Trophoblast cell (in vitro differentiated cells and primary cell): ENCODE data around the gene RAB27A.

Experiments used
- DNase-seq, 2 donors: peaks; one replicate each; pipeline ENCODE4 v3.0.0-alpha.2; 2016
- H2AFZ ChIP-seq: 2 replicates; pipeline ENCODE4 v1.6.1; 2013; ENCODE audit warnings: low read length, moderate library complexity, mild to moderate bottlenecking; ENCODE audit not compliant: insufficient read depth, poor library complexity
- H2AK5ac ChIP-seq: 2 replicates; pipeline ENCODE4 v1.6.1; 2013; ENCODE audit warnings: mild to moderate bottlenecking, low read length
- H2BK120ac ChIP-seq: 2 replicates; pipeline ENCODE4 v1.6.1; 2013; ENCODE audit warnings: low read length, mild to moderate bottlenecking, moderate library complexity; ENCODE audit not compliant: insufficient read depth, poor library complexity
- H2BK12ac ChIP-seq: 2 replicates; pipeline ENCODE4 v1.6.1; 2013; ENCODE audit warnings: mild to moderate bottlenecking, low read length, moderate library complexity
- H2BK5ac ChIP-seq: 2 replicates; pipeline ENCODE4 v1.6.1; 2013; ENCODE audit warnings: low read length, low read depth, moderate library complexity, mild to moderate bottlenecking; ENCODE audit not compliant: poor library complexity
- H3K14ac ChIP-seq: 2 replicates; pipeline ENCODE4 v1.6.1; 2013; ENCODE audit warnings: mild to moderate bottlenecking, low read length
- H3K18ac ChIP-seq: 2 replicates; pipeline ENCODE4 v1.6.1; 2013; ENCODE audit warnings: mild to moderate bottlenecking, low read length
- H3K23ac ChIP-seq: 2 replicates; pipeline ENCODE4 v1.6.1; 2013; ENCODE audit warnings: low read length
- H3K27ac ChIP-seq: 2 replicates; pipeline ENCODE4 v1.5.1; 2013; ENCODE audit warnings: low read depth, mild to moderate bottlenecking, inconsistent platforms, low read length, moderate library complexity
- H3K27me3 ChIP-seq: 2 replicates; pipeline ENCODE4 v1.6.1; 2013; ENCODE audit warnings: inconsistent platforms, mild to moderate bottlenecking, low read length, moderate library complexity; ENCODE audit not compliant: insufficient read depth
- H3K36me3 ChIP-seq, 2 experiments: 1 replicate in 1 of 2; 2 replicates in 1 of 2; pipeline ENCODE4 v1.6.1; 2013; ENCODE audit warnings: low read length in 2 of 2, mild to moderate bottlenecking in 2 of 2, moderate library complexity in 1 of 2; ENCODE audit not compliant: insufficient read depth in 2 of 2, control insufficient read depth in 1 of 2
- H3K4ac ChIP-seq: 2 replicates; pipeline ENCODE4 v1.6.1; 2013; ENCODE audit warnings: low read depth, mild to moderate bottlenecking, low read length, moderate library complexity
- H3K4me1 ChIP-seq, 2 experiments: 1 replicate in 1 of 2; 2 replicates in 1 of 2; pipeline ENCODE4 v1.6.1; 2013; ENCODE audit warnings: low read length in 2 of 2, mild to moderate bottlenecking in 2 of 2, moderate library complexity in 1 of 2; ENCODE audit not compliant: insufficient read depth in 2 of 2, control insufficient read depth in 1 of 2
- H3K4me2 ChIP-seq: 2 replicates; pipeline ENCODE4 v1.6.1; 2013; ENCODE audit warnings: inconsistent platforms, mild to moderate bottlenecking, low read length, moderate library complexity
- H3K4me3 ChIP-seq: 2 replicates; pipeline ENCODE4 v1.5.1; 2013; ENCODE audit warnings: mild to moderate bottlenecking, low read depth, low read length, inconsistent platforms
- H3K79me1 ChIP-seq: one replicate; pipeline ENCODE4 v1.6.1; 2013; ENCODE audit warnings: low read length
- H3K79me2 ChIP-seq: 2 replicates; pipeline ENCODE4 v1.6.1; 2013; ENCODE audit warnings: low read length, mild to moderate bottlenecking; ENCODE audit not compliant: control insufficient read depth, insufficient read depth, poor library complexity
- H3K9ac ChIP-seq: 2 replicates; pipeline ENCODE4 v1.6.1; 2013; ENCODE audit warnings: mild to moderate bottlenecking, low read length
- H3K9me3 ChIP-seq: 2 replicates; pipeline ENCODE4 v1.6.1; 2013; ENCODE audit warnings: low read depth, mild to moderate bottlenecking, control low read depth, inconsistent platforms, low read length; ENCODE audit not compliant: insufficient read depth
- H4K12ac ChIP-seq: 2 replicates; pipeline ENCODE4 v1.6.1; 2013; ENCODE audit warnings: low read depth, mild to moderate bottlenecking, low read length, moderate library complexity
- H4K8ac ChIP-seq: 2 replicates; pipeline ENCODE4 v1.6.1; 2013; ENCODE audit warnings: low read depth, mild to moderate bottlenecking, low read length, moderate library complexity
- H4K91ac ChIP-seq: one replicate; pipeline ENCODE4 v1.6.1; 2013; ENCODE audit warnings: low read depth, mild to moderate bottlenecking, low read length, moderate library complexity
- WGBS: extraction: QIAGEN DNeasy Blood & Tissue Kit; methylation state at CpG from one replicate; pipeline ENCODE4 v1.1.7; 2013; ENCODE audit warnings: missing lambda C conversion rate; ENCODE audit not compliant: insufficient read length, insufficient coverage; ENCODE audit errors: extremely low coverage; 5-methylcytosine and 5-hydroxymethylcytosine counted together

RAB27A gene

GRCh38 chr15:55168350-55168974, 121.2 kb downstream of the RAB27A start:
- no peaks in the 10 kb centered on the region for H3K4me1 ChIP-seq
- no peaks in the 10 kb centered on the region for H3K79me2 ChIP-seq
- H4K12ac ChIP-seq: no peak overlapping the region
- H3K9ac ChIP-seq: no peak overlapping the region
- H3K79me1 ChIP-seq: no peaks in the 10 kb centered on the region
- H3K23ac ChIP-seq: no peak overlapping the region
- H3K27ac ChIP-seq: no peak overlapping the region
- no peak overlapping the region for H2BK12ac ChIP-seq
- WGBS: no CpG with 5 or more reads among the region's 11 CpGs
- H3K4me2 ChIP-seq: no peak overlapping the region
- no peak overlapping the region for H3K14ac ChIP-seq
- no peaks in the 10 kb centered on the region for H3K9me3 ChIP-seq
- H3K4ac ChIP-seq: no peak overlapping the region
- H2BK5ac ChIP-seq: no peak overlapping the region
- peak; percentile 39 to 61 for DNase-seq
- H4K8ac ChIP-seq: no peak overlapping the region
- H3K18ac ChIP-seq: no peak overlapping the region
- H3K27me3 ChIP-seq: no peaks in the 10 kb centered on the region
- H2BK120ac ChIP-seq: no peak overlapping the region
- H3K4me3 ChIP-seq: no peak overlapping the region
- no peak overlapping the region for H2AFZ ChIP-seq
- no peak overlapping the region for H2AK5ac ChIP-seq
- H3K36me3 ChIP-seq: no peaks in the 10 kb centered on the region
- no peak overlapping the region for H4K91ac ChIP-seq

DNA sequence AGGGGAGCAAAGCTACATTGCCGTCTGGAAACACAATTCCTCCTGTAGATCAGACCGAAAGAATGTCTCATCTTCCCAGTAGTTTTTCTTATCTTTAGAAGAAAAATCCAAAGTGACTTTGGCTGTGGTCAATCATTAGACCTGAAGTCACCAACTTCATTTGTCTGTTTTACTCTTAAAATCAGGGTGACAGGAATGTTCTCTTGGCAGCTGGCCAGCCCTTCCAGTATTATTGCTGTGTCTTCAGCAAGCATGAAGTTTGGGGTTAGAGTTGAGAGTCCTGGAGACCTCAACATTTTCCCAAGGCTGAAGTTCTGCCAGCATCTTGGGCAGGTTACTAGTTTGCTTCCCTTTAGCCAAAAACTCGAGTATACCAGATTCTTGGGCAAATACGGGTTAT, 125.3 kb downstream of the RAB27A start:
- Histone ChIP-seq H3K27ac (no peak overlapping the region), H4K91ac (no peak overlapping the region)

More for the DNA sequence above, 125.3 kb downstream of the RAB27A start:
- Histone ChIP-seq H3K14ac (no peak overlapping the region), H3K79me2 (no peaks in the 10 kb centered on the region), H2AFZ (no peak overlapping the region), H2BK5ac (no peak overlapping the region), H2AK5ac (no peak overlapping the region), H3K18ac (no peak overlapping the region), H4K8ac (no peak overlapping the region), H2BK120ac (no peak overlapping the region), H2BK12ac (no peak overlapping the region), H3K4me2 (no peak overlapping the region), H3K27me3 (no peaks in the 10 kb centered on the region), H3K4me3 (no peak overlapping the region), H3K79me1 (no peaks in the 10 kb centered on the region), H4K12ac (no peak overlapping the region), H3K9ac (no peak overlapping the region), H3K23ac (no peak overlapping the region), H3K4me1 (no peaks in the 10 kb centered on the region), H3K9me3 (no peaks in the 10 kb centered on the region), H3K4ac (no peak overlapping the region), H3K36me3 (no peaks in the 10 kb centered on the region)
- no peak for DNase-seq
- WGBS: no CpG with 5 or more reads among the region's 4 CpGs
